ENCODE measurements around the gene SIRT3.

SIRT3 gene

DNA sequence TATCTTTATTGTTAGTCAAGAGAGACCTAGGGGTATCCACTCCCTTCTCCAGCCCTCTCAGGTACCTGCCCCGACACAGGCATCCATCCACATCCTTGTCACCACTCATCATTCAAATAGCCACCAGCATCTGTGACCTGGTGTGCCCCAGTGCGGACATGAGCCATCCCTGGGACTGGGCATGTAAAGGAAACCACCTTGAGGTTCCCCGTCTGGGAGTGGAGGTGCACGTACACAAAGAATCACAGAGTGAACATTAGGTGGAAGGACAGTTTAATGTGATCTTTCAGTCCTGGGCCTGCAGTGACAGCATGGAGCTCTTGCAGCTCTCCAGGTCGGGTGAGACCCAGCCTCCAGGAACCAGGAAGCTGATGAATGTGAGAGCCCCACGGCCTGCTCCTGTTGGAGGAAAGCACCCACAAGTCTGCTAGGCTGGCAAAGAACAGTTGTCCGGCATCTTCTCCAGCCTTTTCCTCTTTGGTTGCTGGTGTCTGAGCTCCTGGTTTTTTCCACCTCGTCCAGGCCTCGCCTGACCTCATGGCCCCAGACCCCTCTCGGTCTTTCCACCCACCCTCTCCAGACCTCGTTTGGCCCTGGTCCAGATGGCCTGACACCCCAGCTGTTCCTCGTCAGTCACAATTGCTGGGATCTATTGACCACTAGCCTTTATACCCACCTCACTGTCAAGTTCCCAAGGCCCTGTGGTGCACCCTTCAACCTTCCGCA, 17.2 kb upstream of the SIRT3 start:
- DNase-seq (ENCODE audit: low read depth), result no peak
- TF ChIP-seq, protein P1, sequence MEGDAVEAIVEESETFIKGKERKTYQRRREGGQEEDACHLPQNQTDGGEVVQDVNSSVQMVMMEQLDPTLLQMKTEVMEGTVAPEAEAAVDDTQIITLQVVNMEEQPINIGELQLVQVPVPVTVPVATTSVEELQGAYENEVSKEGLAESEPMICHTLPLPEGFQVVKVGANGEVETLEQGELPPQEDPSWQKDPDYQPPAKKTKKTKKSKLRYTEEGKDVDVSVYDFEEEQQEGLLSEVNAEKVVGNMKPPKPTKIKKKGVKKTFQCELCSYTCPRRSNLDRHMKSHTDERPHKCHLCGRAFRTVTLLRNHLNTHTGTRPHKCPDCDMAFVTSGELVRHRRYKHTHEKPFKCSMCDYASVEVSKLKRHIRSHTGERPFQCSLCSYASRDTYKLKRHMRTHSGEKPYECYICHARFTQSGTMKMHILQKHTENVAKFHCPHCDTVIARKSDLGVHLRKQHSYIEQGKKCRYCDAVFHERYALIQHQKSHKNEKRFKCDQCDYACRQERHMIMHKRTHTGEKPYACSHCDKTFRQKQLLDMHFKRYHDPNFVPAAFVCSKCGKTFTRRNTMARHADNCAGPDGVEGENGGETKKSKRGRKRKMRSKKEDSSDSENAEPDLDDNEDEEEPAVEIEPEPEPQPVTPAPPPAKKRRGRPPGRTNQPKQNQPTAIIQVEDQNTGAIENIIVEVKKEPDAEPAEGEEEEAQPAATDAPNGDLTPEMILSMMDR (IDR thresholded peaks at IDR 0.05; ENCODE audit: low read depth, low read length, missing control alignments), result no peak
- H3K4me3 ChIP-seq (ENCODE audit: low read depth, low read length), result no peak overlapping the region
- in situ Hi-C loops (cut with HindIII; ENCODE audit: low sequenced_read_pairs), result loop anchor here (5.0 kb wide), 1 partner anchor 199 kb away; the partner anchor contains the start of gene PTDSS2

DNA sequence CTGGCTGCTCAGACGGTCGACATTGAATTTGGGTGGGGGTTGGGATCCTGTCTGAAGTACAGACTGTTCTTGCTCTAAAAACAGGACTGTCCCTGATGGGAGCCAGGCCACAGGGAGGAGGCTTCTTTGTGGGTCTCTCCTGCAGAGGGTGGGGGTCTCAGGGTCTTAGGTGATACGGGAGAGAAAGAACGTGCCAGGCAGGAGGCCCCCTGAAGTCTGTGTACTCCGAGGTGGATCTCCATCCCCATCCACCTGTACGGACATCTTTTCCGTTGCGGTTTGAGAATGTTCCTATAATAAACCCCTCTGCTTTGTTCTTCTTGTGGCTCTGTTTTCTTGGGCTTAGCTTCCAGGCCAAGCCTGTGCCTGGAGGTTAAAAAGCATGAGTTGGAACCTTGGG, 16.5 kb upstream of the SIRT3 start:
- no peak for DNase-seq (ENCODE audit: low read depth)
- in situ Hi-C loops (cut with HindIII; ENCODE audit: low sequenced_read_pairs), result loop anchor here (5.0 kb wide), 1 partner anchor 200 kb away; the partner anchor contains the start of gene PTDSS2
- TF ChIP-seq, protein P1 (IDR thresholded peaks at IDR 0.05; ENCODE audit: low read depth, low read length, missing control alignments), result no peak
- no peak overlapping the region for H3K4me3 ChIP-seq (ENCODE audit: low read depth, low read length)

DNA sequence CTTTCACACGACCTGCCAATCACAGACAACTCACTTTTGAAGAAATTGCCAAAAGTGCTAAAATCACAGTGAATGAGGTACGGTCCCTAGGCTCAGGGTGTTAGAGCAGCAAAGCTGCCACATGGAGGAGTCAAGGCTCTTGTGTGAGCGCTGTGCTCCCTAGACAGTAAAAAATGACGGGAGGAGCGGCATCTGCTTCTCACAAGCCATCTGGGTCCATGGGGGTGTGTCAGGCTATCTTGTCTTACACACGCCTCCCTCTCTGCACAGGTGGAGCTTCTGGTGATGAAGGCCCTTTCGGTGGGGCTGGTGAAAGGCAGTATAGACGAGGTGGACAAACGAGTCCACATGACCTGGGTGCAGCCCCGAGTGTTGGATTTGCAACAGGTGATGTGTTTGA, 15.4 kb upstream of the SIRT3 start:
- H3K4me3 ChIP-seq (ENCODE audit: low read depth, low read length), result no peak overlapping the region
- no peak for DNase-seq (ENCODE audit: low read depth)
- in situ Hi-C loops (cut with HindIII; ENCODE audit: low sequenced_read_pairs), result loop anchor here (5.0 kb wide), 1 partner anchor 201 kb away; the partner anchor contains the start of gene PTDSS2
- TF ChIP-seq, protein P1 (IDR thresholded peaks at IDR 0.05; ENCODE audit: low read depth, low read length, missing control alignments), result no peak

DNA sequence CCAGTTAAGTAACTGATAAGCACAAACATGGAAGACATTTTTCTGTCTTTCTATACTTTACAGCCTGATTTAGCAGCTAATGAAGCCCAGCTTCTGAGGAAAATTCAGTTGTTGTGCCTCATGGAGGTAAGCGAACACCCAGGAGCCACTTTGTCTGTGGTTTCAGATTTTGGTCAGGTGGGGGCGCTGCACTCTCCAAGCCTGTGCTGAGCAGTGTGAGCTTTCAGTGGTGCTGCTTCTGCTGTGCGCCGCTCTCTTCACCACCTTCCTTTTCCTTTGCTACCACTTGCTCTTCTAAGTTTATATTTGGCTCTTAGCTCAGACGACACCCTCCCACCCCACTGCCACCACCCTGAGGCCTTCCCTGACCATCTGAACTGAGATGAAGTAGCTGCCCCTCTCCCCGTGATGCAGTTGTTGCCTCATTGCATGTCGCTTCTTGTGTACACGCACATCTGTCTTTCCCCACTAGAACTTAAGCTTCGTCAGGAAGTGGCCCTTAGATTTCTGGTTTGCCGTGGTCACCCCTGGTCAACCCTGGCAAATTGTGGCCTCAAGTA, 14.7 kb upstream of the SIRT3 start:
- no peak overlapping the region for H3K4me3 ChIP-seq (ENCODE audit: low read depth, low read length)
- TF ChIP-seq, protein P1 (IDR thresholded peaks at IDR 0.05; ENCODE audit: low read depth, low read length, missing control alignments), result peak; percentile 59
- DNase-seq (ENCODE audit: low read depth), result peak; percentile 18
- in situ Hi-C loops (cut with HindIII; ENCODE audit: low sequenced_read_pairs), result loop anchor here (5.0 kb wide), 1 partner anchor 201 kb away; the partner anchor contains the start of gene PTDSS2

DNA sequence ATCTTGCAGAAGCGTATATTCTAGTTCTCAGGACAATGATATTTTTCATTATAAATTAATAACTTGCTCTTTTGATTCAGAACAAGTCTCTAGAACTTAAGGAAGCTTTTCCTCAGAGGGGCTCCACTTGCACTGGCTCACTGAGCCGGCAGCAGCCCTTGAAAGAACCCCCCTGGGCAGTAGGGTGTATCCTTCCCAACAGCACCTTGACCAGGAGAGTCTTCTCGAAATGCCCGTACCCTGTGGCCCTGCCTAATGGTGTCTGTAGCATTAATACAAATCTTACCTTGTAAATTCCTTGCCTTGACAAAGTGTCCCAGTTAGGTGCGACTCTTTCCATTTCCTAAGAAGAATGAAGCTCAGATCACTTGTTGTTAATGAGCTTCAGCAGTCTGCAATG, 14.1 kb upstream of the SIRT3 start:
- no peak for DNase-seq (ENCODE audit: low read depth)
- no peak overlapping the region for H3K4me3 ChIP-seq (ENCODE audit: low read depth, low read length)
- TF ChIP-seq, protein P1 (IDR thresholded peaks at IDR 0.05; ENCODE audit: low read depth, low read length, missing control alignments), result no peak
- in situ Hi-C loops (cut with HindIII; ENCODE audit: low sequenced_read_pairs), result loop anchor here (5.0 kb wide), 1 partner anchor 202 kb away; the partner anchor contains the start of gene PTDSS2

DNA sequence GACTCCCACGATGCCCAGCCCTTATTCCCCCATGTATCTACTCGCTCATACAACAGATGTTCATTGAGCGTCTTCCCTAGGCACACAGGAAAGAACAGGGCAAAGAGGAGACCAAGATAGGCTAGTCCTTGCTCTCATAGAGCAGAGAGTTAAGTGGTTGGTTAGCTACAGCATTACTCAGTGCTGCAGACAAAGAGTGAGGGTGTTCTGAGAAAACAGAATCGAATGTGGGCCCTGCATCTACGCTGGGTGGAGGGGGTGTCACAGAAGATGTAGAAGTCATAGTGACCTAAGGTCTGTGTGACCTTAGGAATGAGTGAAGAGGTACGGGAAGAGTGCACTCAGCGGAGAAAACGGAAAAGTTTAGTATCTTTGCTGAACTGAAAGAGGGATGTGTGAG, 12.9 kb upstream of the SIRT3 start:
- no peak for DNase-seq (ENCODE audit: low read depth)
- TF ChIP-seq, protein P1 (IDR thresholded peaks at IDR 0.05; ENCODE audit: low read depth, low read length, missing control alignments), result no peak
- no peak overlapping the region for H3K4me3 ChIP-seq (ENCODE audit: low read depth, low read length)
- in situ Hi-C loops (cut with HindIII; ENCODE audit: low sequenced_read_pairs), result no loop called here
